Measurements from ENCODE around the gene UCMA.

DNA sequence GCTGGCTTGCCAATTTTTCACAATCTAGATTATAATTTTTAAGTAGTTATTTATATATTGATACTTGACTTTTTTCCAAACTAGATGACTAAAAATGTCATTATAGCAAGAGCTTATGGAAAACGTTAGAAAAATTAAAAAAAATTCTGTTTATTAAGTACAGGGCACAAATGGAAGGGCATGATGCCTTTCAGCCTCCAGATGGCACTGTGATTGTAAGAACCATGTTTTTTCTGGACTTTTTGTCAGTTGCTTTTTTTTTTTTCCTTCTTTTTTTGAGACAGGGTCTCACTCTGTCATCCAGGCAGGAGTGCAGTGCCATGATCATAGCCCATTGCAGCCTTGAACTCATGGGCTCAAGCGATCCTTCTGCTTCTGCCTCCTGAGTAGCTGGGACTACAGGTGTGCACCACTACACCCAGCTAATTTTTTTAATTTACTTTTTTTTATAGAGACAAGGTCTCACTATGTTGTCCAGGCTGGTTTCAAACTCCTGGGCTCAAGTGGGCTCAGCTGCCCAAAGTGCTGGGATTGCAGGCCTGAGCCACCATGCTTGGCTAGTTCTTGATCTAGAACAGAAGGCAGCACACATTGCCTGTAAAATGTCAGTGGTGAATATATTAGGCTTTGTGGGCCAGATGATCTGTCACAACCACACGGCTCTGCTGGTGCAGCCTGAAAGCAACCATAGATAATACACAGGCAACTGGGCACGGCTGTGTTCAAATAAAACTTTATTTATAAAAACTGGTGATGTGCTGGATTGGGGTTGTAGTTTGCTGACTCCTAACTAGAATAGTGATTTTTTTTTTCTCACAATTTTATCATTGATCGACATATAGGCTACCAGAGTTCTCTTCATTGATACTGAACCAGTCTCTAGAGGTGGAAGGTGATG is 27.4 kb downstream of the UCMA start:
- TF ChIP-seq, protein P1, sequence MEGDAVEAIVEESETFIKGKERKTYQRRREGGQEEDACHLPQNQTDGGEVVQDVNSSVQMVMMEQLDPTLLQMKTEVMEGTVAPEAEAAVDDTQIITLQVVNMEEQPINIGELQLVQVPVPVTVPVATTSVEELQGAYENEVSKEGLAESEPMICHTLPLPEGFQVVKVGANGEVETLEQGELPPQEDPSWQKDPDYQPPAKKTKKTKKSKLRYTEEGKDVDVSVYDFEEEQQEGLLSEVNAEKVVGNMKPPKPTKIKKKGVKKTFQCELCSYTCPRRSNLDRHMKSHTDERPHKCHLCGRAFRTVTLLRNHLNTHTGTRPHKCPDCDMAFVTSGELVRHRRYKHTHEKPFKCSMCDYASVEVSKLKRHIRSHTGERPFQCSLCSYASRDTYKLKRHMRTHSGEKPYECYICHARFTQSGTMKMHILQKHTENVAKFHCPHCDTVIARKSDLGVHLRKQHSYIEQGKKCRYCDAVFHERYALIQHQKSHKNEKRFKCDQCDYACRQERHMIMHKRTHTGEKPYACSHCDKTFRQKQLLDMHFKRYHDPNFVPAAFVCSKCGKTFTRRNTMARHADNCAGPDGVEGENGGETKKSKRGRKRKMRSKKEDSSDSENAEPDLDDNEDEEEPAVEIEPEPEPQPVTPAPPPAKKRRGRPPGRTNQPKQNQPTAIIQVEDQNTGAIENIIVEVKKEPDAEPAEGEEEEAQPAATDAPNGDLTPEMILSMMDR (IDR thresholded peaks at IDR 0.05) = peak; percentile 43
- no peak for TF ChIP-seq ZFX (IDR thresholded peaks at IDR 0.05; ENCODE audit: borderline replicate concordance)

Measured in 22Rv1 (cell line).